Body of pancreas (tissue), 4 donors: Measurements from ENCODE around the gene TTC16. TPM values are rescaled to one million over a fixed set of nuclear protein-coding genes. Genes with fewer than 3 reads are reported as not detected.

Source experiments
- ATAC-seq: fragments of 150-250 bp; one replicate; pipeline ENCODE4 v1.9.1; 2016
- DNase-seq, 4 donors: peaks; one replicate each; pipeline ENCODE4 v3.0.0-alpha.2; 2019
- H3K27ac ChIP-seq, 4 donors: fragments of 200-600 bp; sonication (generic); 1 replicate in 3 of 4; 2 replicates in 1 of 4; pipeline versions ENCODE4 v1.5.1 to v1.6.1; 2016 to 2019; ENCODE audit warnings: mild to moderate bottlenecking in 1 of 4, mixed read lengths in 1 of 4, moderate library complexity in 1 of 4
- H3K27me3 ChIP-seq, 2 donors: fragments of 200-600 bp; sonication (generic); one replicate each; pipeline ENCODE4 v1.6.0; 2016; ENCODE audit warnings: mild to moderate bottlenecking in 1 of 2
- H3K36me3 ChIP-seq, 2 donors: fragments of 200-600 bp; sonication (generic); replicated peaks in 1 of 2; 2 replicates each; pipeline ENCODE4 v1.5.1; 2016; ENCODE audit warnings: low read depth in 2 of 2; ENCODE audit not compliant: insufficient read depth in 1 of 2
- H3K4me1 ChIP-seq: fragments of 200-600 bp; sonication (generic); one replicate; pipeline ENCODE4 v1.6.0; 2016
- H3K4me3 ChIP-seq, 2 donors: fragments of 200-600 bp; sonication (generic); 1 replicate in 1 of 2; 2 replicates in 1 of 2; pipeline ENCODE4 v1.5.1; 2016 to 2019
- H3K9me3 ChIP-seq, 3 donors: fragments of 200-600 bp; sonication (generic); 1 replicate in 2 of 3; 2 replicates in 1 of 3; pipeline ENCODE4 v1.5.1; 2016
- CTCF ChIP-seq, 7 experiments: fragments of 450-650 bp in 4 of 7; fragments of 200-600 bp in 3 of 7; sonication (generic) in 3 of 7; IDR thresholded peaks; one replicate each; pipeline ENCODE4 v1.5.1; 2016 to 2019; ENCODE audit warnings: antibody characterized with exemption in 7 of 7
- POLR2A ChIP-seq, 3 donors: fragments of 450-650 bp; IDR thresholded peaks; one replicate each; pipeline ENCODE4 v1.6.1; 2016; ENCODE audit warnings: antibody characterized with exemption in 3 of 3, mild to moderate bottlenecking in 2 of 3
- WGBS, 2 donors: methylation state at CpG; one replicate each; pipeline ENCODE4 v1.1.5; 2017; 5-methylcytosine and 5-hydroxymethylcytosine counted together
- intact Hi-C: fragments of 100-400 bp; cut with DNase I; formaldehyde crosslinking; loops from one replicate; pipeline ENCODE4 v1.15.1; 2023
- total RNA-seq, 2 donors: library from RNA; depleted of rRNA; stranded (reverse); fragments of >200 nt; gene quantifications; one replicate each; pipeline ENCODE4 v1.1.0, GENCODE V29; 2016

The TTC16 gene
- under 1 TPM; under 0.01 to 0.52 TPM for total RNA-seq

- WGBS, 2 donors, result 6% methylated on average over 65 of the region's 65 CpGs; no CpG with 5 or more reads in 1 of the 2 donors
- intact Hi-C loops, result no loop called here
Measured at GRCh38 chr9:127715470-127716337, at the start of gene TTC16, which contains the start of gene PTRH1. Gene TTC16, plus strand, starts transcription at chr9:127716079. Its CDS starts 67 bp downstream, at chr9:127716146. Gene PTRH1, minus strand, starts transcription at chr9:127715663. Its CDS starts 24 bp downstream, at chr9:127715639.

GRCh38 chr9:127667127-127667844 lies 48.6 kb upstream of the TTC16 start:
- Histone ChIP-seq H3K4me1 (no peaks in the 10 kb centered on the region), H3K36me3 (peaks cover 0 to 3% of the 10 kb centered on the region in 2 donors), H3K9me3 (no peaks in the 10 kb centered on the region), H3K27me3 (no peaks in the 10 kb centered on the region), H3K4me3 (no peak overlapping the region), H3K27ac (no peak overlapping the region)
- WGBS, 2 donors, result 84 to 86% methylated on average over 3 of the region's 3 CpGs
- no peak for ATAC-seq
- no peak for DNase-seq
- TF ChIP-seq CTCF (IDR thresholded peaks at IDR 0.05) (no peak), POLR2A (IDR thresholded peaks at IDR 0.05) (no peak)
- intact Hi-C loops, result loop anchor here (10.0 kb wide), 1 partner anchor 192 kb away; no protein-coding TSS in a partner anchor

More at GRCh38 chr9:127715470-127716337, at the start of gene TTC16, which contains the start of gene PTRH1:
- TF ChIP-seq POLR2A (IDR thresholded peaks at IDR 0.05) (peak; percentile 28 to 66 (median 62)), CTCF (IDR thresholded peaks at IDR 0.05) (peak in 1 of 7 experiments; percentile 4)
- H3K27me3 ChIP-seq, result no peaks in the 10 kb centered on the region
- H3K4me3 ChIP-seq, result peak within 1 kb of the TSS; percentile 77 to 79
- DNase-seq, result peak; percentile 97
- H3K27ac ChIP-seq, result peak within 1 kb of the TSS; percentile 29 to 86 (median 64)
- no peaks in the 10 kb centered on the region for H3K36me3 ChIP-seq
- no peaks in the 10 kb centered on the region for H3K9me3 ChIP-seq
- ATAC-seq, result peak; percentile 97
- H3K4me1 ChIP-seq, result peaks cover 17% of the 10 kb centered on the region

- Histone ChIP-seq H3K27ac (no peak overlapping the region), H3K4me1 (no peaks in the 10 kb centered on the region), H3K36me3 (peaks cover 4 to 5% of the 10 kb centered on the region in 2 donors), H3K9me3 (no peaks in the 10 kb centered on the region), H3K4me3 (no peak overlapping the region), H3K27me3 (no peaks in the 10 kb centered on the region)
- ATAC-seq (no peak), DNase-seq (no peak)
- intact Hi-C loops, result loop anchor here (10.0 kb wide), 1 partner anchor 193 kb away; no protein-coding TSS in a partner anchor
- no peak for TF ChIP-seq POLR2A (IDR thresholded peaks at IDR 0.05)
- TF ChIP-seq CTCF (IDR thresholded peaks at IDR 0.05), result no peak
- WGBS, 2 donors, result 90 to 93% methylated on average over 17 to 18 of the region's 18 CpGs
Measured at GRCh38 chr9:127667906-127668305, 48.0 kb upstream of the TTC16 start.

- 79 to 90% methylated on average over 7 of the region's 7 CpGs for WGBS, 2 donors
- intact Hi-C loops, result no loop called here
- no peak for TF ChIP-seq CTCF (IDR thresholded peaks at IDR 0.05)
- Histone ChIP-seq H3K4me1 (no peaks in the 10 kb centered on the region), H3K4me3 (no peak overlapping the region), H3K9me3 (no peaks in the 10 kb centered on the region), H3K27me3 (no peaks in the 10 kb centered on the region), H3K36me3 (peaks cover 7% of the 10 kb centered on the region in 2 donors), H3K27ac (no peak overlapping the region)
- no peak for DNase-seq
- ATAC-seq, result no peak
Measured at GRCh38 chr9:127673234-127673633, 42.6 kb upstream of the TTC16 start.
